ENCODE results near the gene TTC16. TPM values are rescaled to one million over a fixed set of nuclear protein-coding genes. Genes with fewer than 3 reads are reported as not detected.
A peak's percentile ranks its signal among the peaks of the same experiment; 100 is the strongest.

The TTC16 gene
- polyA plus RNA-seq, 3 donors = 0.05 to 0.06 TPM; not detected in 1

- WGBS, 3 donors = 76 to 78% (median 76%) methylated on average over 19 of the region's 19 CpGs
- H3K27ac ChIP-seq (ENCODE audit: low read depth, low read length) = no peak overlapping the region
Observed at GRCh38 chr9:127714020-127714750, 1.7 kb upstream of the TTC16 start.

GRCh38 chr9:127714951-127715469 lies 869 bp upstream of the TTC16 start:
- WGBS, 3 donors = 0 to 1% (median 1%) methylated on average over 36 to 44 of the region's 44 CpGs
- peak overlapping the region; percentile 63 for H3K27ac ChIP-seq (ENCODE audit: low read depth, low read length)

DNA sequence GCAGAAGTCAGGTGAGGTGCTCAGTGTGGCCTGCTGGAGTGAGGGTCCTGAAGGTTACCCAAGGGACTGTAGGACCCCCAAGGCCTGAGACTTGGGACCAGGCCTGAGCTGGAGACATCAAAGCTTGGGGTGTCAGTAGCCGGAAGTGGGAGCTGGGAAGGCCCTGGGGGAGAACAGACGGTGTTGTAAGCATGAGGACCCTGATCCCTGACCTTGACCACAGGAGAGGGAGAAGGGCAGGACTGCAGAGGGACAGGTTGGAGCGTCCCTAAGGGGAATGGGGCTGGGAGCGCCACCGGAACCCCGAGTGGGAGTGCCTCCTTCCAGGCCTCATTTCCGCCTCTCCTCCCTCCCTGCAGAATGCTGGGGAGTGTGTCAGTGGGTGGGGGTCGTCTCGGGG lies 533 bp downstream of the TTC16 start:
- 77 to 80% (median 79%) methylated on average over 9 of the region's 9 CpGs for WGBS, 3 donors
- H3K27ac ChIP-seq (ENCODE audit: low read depth, low read length) = no peak overlapping the region

- no peak overlapping the region for H3K27ac ChIP-seq (ENCODE audit: low read depth, low read length)
- 71 to 84% (median 81%) methylated on average over 5 of the region's 5 CpGs for WGBS, 3 donors
Observed at GRCh38 chr9:127717766-127718165, 1.9 kb downstream of the TTC16 start.

DNA sequence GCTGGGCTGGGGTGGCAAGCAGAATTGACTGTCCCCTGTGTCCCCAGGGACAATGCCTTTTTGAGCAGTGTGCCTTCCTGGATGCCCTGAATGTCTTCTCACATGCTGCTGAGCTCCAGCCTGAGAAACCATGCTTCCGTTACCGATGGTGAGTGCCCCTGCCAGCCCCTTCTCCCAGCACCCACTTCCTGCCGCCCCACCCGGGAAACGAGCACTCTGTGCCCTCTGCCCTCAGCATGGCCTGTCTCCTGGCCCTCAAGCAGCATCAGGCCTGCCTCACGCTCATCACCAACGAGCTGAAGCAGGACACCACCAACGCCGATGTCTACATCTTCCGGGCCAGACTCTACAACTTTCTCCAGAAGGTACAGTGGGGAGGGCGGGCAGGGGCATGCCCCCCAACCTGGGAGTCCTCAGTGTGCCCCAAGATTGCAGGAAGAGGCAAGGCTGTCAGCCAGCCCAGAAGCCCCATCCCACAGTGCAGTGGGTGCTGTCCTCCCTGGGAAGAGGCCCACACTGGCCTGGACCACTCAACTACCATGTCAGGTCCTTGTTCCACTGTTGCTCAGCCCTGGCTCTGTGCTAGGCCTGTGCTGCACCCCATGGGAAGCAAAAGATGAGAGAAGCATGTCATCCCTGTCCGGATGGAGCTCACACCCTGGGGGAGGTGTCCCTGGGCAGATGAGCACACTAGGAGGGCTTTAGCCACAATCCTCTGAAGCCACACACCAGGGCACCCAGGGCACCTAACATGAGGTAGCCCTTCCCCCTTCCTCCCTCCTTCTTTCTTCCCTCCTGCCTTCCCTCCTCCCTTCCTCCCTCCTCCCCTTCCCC lies 4.4 kb downstream of the TTC16 start:
- no peak overlapping the region for H3K27ac ChIP-seq (ENCODE audit: low read depth, low read length)

DNA sequence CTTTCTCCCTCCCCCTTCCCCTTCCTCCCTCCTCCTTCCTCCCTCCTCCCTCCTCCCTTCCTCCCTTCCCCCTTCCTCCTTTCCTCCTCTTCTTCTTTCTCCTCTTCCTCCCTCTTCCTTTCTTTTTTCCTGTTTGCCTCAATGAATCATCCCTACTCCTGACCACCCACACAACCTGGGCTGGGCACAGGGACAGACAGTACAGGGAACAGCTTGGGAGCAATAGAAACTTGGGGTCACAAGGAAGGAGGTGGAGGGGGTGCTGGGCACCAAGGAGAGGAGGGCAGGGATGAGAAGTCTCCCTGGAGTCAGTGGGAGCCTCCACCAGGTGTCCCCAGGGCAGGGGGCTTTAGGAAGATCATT lies 5.0 kb downstream of the TTC16 start:
- no peak overlapping the region for H3K27ac ChIP-seq (ENCODE audit: low read depth, low read length)

More for the DNA sequence above, 4.4 kb downstream of the TTC16 start:
- WGBS, 3 donors = 76 to 81% (median 77%) methylated on average over 12 of the region's 12 CpGs

GRCh38 chr9:127721391-127721821 lies 5.5 kb downstream of the TTC16 start:
- no peak overlapping the region for H3K27ac ChIP-seq (ENCODE audit: low read depth, low read length)
- WGBS, 3 donors = 62 to 73% (median 68%) methylated on average over 8 to 11 of the region's 11 CpGs

DNA sequence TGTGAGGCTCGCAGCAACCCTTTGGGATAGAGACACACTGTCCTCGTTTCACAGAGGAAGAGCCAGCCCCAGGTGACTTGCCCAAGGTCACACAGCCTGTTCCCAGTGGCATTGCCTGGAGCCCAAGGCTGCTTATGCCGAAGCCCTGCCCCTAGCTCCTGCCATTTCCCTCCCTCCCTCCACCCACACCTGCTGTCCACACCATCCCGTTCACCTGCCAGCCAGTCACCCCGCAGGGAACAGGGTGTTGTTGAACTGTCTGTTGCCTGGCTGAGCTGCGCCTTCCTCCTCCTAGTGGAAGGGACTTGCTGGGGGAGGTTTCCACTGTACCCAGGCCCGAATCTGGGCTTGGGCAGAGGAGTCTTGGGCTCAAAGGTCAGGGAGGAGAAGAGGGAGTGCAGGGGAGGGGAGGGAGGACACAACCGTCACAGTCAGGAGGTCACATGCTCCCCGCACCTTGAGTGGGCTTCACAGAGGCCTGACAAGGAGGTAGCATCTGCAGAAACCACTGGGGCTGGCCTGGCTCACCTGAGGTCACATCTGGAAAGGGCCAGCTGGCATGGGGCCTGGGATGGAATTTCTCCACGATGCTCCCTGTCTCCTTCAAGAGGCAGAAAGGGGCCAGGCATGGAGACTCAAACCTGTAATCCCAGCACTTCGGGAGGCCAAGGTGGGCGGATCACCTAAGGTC lies 6.3 kb downstream of the TTC16 start:
- no peak overlapping the region for H3K27ac ChIP-seq (ENCODE audit: low read depth, low read length)

GRCh38 chr9:127723013-127723412 lies 7.1 kb downstream of the TTC16 start:
- H3K27ac ChIP-seq (ENCODE audit: low read depth, low read length) = no peak overlapping the region
- WGBS, 3 donors = 94 to 96% (median 95%) methylated on average over 13 of the region's 13 CpGs

More for the DNA sequence above, 6.3 kb downstream of the TTC16 start:
- WGBS, 3 donors = 57 to 80% (median 78%) methylated on average over 12 of the region's 12 CpGs

DNA sequence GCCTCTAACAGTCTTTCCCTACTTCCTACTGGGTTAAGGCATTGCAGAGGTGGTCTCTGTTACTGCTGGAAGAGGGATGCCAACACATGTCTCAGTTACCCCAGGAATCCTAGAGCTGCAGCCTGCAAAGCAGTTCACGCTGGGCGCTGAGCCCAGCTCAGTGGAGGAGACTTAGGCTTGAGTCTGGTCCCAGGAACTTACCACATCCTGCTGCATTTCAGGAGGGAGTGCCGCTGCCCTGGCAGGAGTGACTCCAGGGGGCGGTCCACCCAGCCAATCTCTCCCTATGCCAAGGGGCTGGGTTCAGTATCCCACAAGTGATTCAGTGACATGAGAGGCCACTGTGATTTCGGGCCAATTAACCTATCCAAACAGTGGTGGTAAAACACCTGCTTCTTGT lies 7.6 kb downstream of the TTC16 start:
- WGBS, 3 donors = 66 to 90% (median 69%) methylated on average over 5 of the region's 5 CpGs
- no peak overlapping the region for H3K27ac ChIP-seq (ENCODE audit: low read depth, low read length)

GRCh38 chr9:127724012-127724411 lies 8.1 kb downstream of the TTC16 start:
- 51 to 55% (median 52%) methylated on average over 23 of the region's 23 CpGs for WGBS, 3 donors
- H3K27ac ChIP-seq (ENCODE audit: low read depth, low read length) = no peak overlapping the region

- WGBS, 3 donors = 74 to 87% (median 79%) methylated on average over 8 of the region's 8 CpGs
- H3K27ac ChIP-seq (ENCODE audit: low read depth, low read length) = no peak overlapping the region
Observed at GRCh38 chr9:127726871-127727270, 11.0 kb downstream of the TTC16 start.

DNA sequence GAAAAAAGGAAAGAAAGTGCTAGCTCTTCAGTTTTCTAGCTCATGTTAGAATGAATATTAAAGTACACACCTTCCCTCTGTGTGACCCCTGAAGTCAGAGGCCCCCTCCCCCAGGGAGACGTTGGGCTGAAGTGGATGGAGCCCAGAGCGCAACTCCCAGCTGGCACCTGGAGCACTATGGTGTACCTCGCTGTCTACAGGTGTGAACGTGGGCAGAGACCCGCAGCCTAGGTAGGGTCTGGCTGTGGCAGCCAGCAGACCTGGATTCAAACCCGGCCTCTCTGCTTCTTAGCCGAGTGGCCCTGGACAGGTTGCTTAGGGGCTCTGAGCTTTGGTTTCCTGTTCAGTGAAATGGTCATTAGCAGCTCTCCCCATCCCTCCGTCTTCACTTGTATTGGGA lies 12.9 kb downstream of the TTC16 start:
- no peak overlapping the region for H3K27ac ChIP-seq (ENCODE audit: low read depth, low read length)
- WGBS, 3 donors = 86 to 93% (median 91%) methylated on average over 8 of the region's 8 CpGs

- WGBS, 3 donors = 90 to 91% (median 91%) methylated on average over 18 of the region's 18 CpGs
- no peak overlapping the region for H3K27ac ChIP-seq (ENCODE audit: low read depth, low read length)
Observed at GRCh38 chr9:127729522-127730256, 13.8 kb downstream of the TTC16 start.

- WGBS, 3 donors = 88 to 95% (median 91%) methylated on average over 6 to 9 of the region's 9 CpGs
- no peak overlapping the region for H3K27ac ChIP-seq (ENCODE audit: low read depth, low read length)
Observed at GRCh38 chr9:127730262-127730661, 14.4 kb downstream of the TTC16 start.

- WGBS, 3 donors = 83 to 94% (median 90%) methylated on average over 9 of the region's 9 CpGs
Observed at GRCh38 chr9:127730799-127731410, 15.0 kb downstream of the TTC16 start.

GRCh38 chr9:127731938-127732337 lies 16.1 kb downstream of the TTC16 start:
- WGBS, 3 donors = 77 to 83% (median 79%) methylated on average over 15 to 16 of the region's 16 CpGs
- no peak overlapping the region for H3K27ac ChIP-seq (ENCODE audit: low read depth, low read length)

More at GRCh38 chr9:127730799-127731410, 15.0 kb downstream of the TTC16 start:
- no peak overlapping the region for H3K27ac ChIP-seq (ENCODE audit: low read depth, low read length)

DNA sequence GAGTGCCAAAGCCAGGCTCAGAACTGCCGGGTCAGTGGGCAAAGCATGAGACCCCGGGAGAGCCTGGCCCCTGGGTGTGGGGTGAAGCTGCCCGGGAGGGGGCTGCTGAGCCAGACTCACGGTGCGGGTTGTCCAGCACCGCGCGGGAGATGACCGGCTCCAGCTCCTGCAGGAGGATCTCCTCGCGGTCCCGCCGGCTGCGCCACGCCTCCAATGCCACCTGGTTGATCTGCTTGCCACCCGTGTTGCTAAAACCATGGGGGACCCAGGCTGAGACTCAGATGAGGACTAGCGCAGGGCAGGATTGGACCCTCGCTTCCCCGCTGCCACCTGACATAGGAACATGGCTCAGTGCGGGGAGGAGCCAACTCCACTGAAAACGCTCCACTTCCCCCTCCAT lies 16.6 kb downstream of the TTC16 start:
- 93 to 95% (median 94%) methylated on average over 21 of the region's 21 CpGs for WGBS, 3 donors
- H3K27ac ChIP-seq (ENCODE audit: low read depth, low read length) = no peak overlapping the region

Measured in adipose tissue (tissue), 3 donors.